ENCODE results near the gene LRRC71. TPM values are rescaled to one million over a fixed set of nuclear protein-coding genes. Genes with fewer than 3 reads are reported as not detected.

Gene LRRC71
- total RNA-seq, 1 donor from 2014 or later, result not detected

GRCh38 chr1:156887734-156888133 lies 32.7 kb upstream of the LRRC71 start:
- intact Hi-C loops (cut with DNase I), result loop anchor here (2.0 to 10.0 kb wide), 3 partner anchors 29 to 193 kb away; partner anchors contain the start of gene INSRR

GRCh38 chr1:156889802-156890580 lies 30.4 kb upstream of the LRRC71 start:
- intact Hi-C loops (cut with DNase I), result loop anchor here (2.0 to 10.0 kb wide), 4 partner anchors 31 to 195 kb away; partner anchors contain the start of genes INSRR, ISG20L2 and METTL25B
- DNase-seq (ENCODE audit: low spot score), result no peak

More at GRCh38 chr1:156887734-156888133, 32.7 kb upstream of the LRRC71 start:
- DNase-seq (ENCODE audit: low spot score), result no peak

DNA sequence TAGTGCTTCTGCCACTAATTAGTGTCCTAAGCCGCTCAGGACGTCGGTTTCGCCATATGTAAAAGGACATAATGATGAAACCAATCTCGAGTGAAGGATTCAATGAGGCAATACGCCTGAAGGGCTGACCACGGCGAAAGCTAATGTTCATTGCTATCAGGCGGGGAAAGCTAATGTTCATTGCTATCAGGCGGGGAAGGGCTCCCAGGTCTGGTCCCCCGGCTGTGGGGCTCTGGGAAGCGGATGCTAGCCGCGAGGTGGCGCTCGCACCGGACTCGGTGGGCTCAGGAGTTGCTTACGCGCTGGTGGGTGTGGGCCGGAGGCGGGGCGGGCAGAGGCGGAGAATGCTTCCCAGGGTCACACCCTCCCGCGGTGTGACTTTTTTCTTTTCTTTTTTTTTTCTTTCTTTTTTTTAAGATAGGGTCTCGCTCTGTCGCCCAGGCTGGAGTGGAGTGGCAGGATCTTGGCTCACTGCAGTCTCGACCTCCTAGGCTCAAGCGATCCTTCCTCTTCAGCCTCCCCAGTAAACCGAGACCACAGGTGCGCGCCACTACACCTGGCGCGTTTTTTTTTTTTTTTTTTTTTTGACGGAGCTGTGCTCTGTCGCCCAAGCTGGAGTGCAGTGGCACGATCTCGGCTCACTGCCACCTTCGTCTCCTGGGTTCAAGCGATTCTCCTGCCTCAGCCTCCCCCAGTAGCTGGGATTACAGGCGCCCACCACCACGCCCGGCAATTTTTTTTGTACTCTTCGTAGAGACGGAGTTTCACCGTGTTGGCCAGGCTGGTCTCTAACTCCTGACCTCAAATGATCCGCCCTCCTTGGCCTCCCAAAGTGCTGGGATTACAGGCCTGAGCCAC lies 28.0 kb upstream of the LRRC71 start:
- peak; percentile 94 for DNase-seq (ENCODE audit: low spot score)
- intact Hi-C loops (cut with DNase I), result loop anchor here (2.0 to 5.0 kb wide), 2 partner anchors 54 to 165 kb away; partner anchors contain the start of genes ISG20L2 and METTL25B

GRCh38 chr1:156893048-156893953 lies 27.1 kb upstream of the LRRC71 start, which contains the start of gene PEAR1:
Gene PEAR1 (plus strand): TSS chr1:156893718. CDS start chr1:156903927, 10,209 bp downstream.
- peak; percentile 82 for DNase-seq (ENCODE audit: low spot score)
- intact Hi-C loops (cut with DNase I), result loop anchor here (2.0 to 5.0 kb wide), 2 partner anchors 54 to 166 kb away; partner anchors contain the start of genes ISG20L2 and METTL25B

- no peak for DNase-seq (ENCODE audit: low spot score)
- intact Hi-C loops (cut with DNase I), result loop anchor here (2.0 to 5.0 kb wide), 2 partner anchors 27 to 167 kb away; partner anchors contain the start of genes ISG20L2, LRRC71 and METTL25B
Measured at GRCh38 chr1:156894001-156894400, 26.4 kb upstream of the LRRC71 start.

- no peak for DNase-seq (ENCODE audit: low spot score)
- intact Hi-C loops (cut with DNase I), result loop anchor here (2.0 to 5.0 kb wide), 2 partner anchors 26 to 168 kb away; partner anchors contain the start of genes ISG20L2, LRRC71 and METTL25B
Measured at GRCh38 chr1:156894711-156895454, 25.5 kb upstream of the LRRC71 start.

GRCh38 chr1:156895455-156895812 lies 25.0 kb upstream of the LRRC71 start:
- no peak for DNase-seq (ENCODE audit: low spot score)
- intact Hi-C loops (cut with DNase I), result loop anchor here (2.0 kb wide), 1 partner anchor 25 kb away; the partner anchor contains the start of gene LRRC71

- DNase-seq (ENCODE audit: low spot score), result no peak
Measured at GRCh38 chr1:156895927-156896326, 24.5 kb upstream of the LRRC71 start.

GRCh38 chr1:156896490-156897033 lies 23.9 kb upstream of the LRRC71 start:
- DNase-seq (ENCODE audit: low spot score), result no peak
- intact Hi-C loops (cut with DNase I), result no loop called here

More at GRCh38 chr1:156895927-156896326, 24.5 kb upstream of the LRRC71 start:
- intact Hi-C loops (cut with DNase I), result loop anchor here (2.0 kb wide), 1 partner anchor 25 kb away; the partner anchor contains the start of gene LRRC71

DNA sequence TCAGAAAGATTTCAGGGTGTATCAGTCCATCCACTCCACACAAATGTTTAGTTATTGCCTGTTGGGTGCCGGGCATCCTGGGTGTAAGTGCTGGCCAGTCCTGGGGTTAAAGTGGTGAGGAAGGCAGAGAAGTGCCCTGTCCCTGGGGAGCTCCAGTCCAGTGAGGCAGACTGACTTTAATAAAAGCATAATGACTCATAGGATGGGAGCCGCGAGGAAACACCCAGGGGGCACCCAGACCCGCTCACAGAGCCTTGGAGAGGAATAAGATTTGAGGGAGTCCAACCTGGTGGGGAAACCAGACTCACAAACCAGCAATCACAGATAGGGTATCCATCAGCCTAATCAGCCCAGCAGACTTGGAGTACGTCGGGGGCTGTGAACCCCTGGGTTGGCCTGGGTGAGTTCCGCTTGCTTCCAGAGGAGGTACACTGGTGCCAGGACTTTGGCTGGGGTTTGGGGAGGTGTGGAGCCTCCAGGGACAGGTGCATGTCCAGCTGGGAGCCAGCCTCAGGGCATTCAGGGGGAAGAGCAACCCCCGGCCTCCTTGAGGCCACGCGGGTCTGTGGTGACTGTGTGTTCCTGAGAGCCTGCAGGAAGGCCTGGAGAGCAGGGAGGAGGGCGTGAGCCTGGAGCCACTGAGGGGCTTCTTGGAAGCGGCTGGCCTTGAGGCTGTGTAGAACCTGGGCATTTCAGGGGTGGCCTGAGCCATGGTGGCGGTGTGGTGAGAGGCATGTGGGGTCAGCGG lies 23.2 kb upstream of the LRRC71 start:
- intact Hi-C loops (cut with DNase I), result no loop called here

GRCh38 chr1:156898161-156898566 lies 22.3 kb upstream of the LRRC71 start:
- intact Hi-C loops (cut with DNase I), result no loop called here
- DNase-seq (ENCODE audit: low spot score), result no peak

More for the DNA sequence above, 23.2 kb upstream of the LRRC71 start:
- DNase-seq (ENCODE audit: low spot score), result no peak

GRCh38 chr1:156898971-156899664 lies 21.3 kb upstream of the LRRC71 start:
- intact Hi-C loops (cut with DNase I), result no loop called here
- no peak for DNase-seq (ENCODE audit: low spot score)

- intact Hi-C loops (cut with DNase I), result no loop called here
- no peak for DNase-seq (ENCODE audit: low spot score)
Measured at GRCh38 chr1:156899956-156900718, 20.3 kb upstream of the LRRC71 start.

GRCh38 chr1:156900896-156901589 lies 19.4 kb upstream of the LRRC71 start:
- intact Hi-C loops (cut with DNase I), result no loop called here
- no peak for DNase-seq (ENCODE audit: low spot score)

DNA sequence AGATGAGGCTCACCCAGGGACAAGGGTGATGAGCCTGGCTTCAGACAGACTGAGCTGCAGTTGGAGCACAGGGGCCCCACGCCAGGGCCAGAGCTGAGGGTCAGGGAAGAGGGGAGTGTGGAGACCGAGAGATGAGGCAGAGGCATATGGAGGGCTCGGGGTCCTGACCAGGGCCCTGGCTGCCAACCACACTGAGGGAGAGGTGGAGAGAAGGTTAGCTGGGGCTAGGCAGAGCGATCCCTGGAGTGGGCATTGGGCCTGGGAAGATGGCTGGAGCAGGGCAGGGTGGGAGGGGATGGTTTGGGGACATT lies 18.9 kb upstream of the LRRC71 start:
- no peak for DNase-seq (ENCODE audit: low spot score)
- intact Hi-C loops (cut with DNase I), result no loop called here

Measured in cardiac septum (tissue), 1 donor.